Nephron (organoid): ENCODE data around the gene SH3TC2.

Experiments used
- H3K27ac Mint-ChIP-seq, 3 experiments: 2 replicates each; pipeline ENCODE4 v1.8.0; 2020; ENCODE audit warnings: mixed read lengths in 3 of 3, mild to moderate bottlenecking in 2 of 3, moderate library complexity in 1 of 3
- H3K27me3 Mint-ChIP-seq: 2 replicates; pipeline ENCODE4 v1.8.0; 2021; ENCODE audit warnings: low read depth, mild to moderate bottlenecking, moderate library complexity, mixed read lengths
- H3K36me3 Mint-ChIP-seq: 2 replicates; pipeline ENCODE4 v1.8.0; 2020; ENCODE audit warnings: low read depth, mixed read lengths
- H3K4me1 Mint-ChIP-seq: 2 replicates; pipeline ENCODE4 v1.8.0; 2020; ENCODE audit warnings: mixed read lengths
- H3K4me3 Mint-ChIP-seq, 3 experiments: 2 replicates each; pipeline ENCODE4 v1.8.0; 2020; ENCODE audit warnings: mild to moderate bottlenecking in 3 of 3, mixed read lengths in 3 of 3, moderate library complexity in 2 of 3
- H3K9me3 Mint-ChIP-seq: 2 replicates; pipeline ENCODE4 v1.8.0; 2020; ENCODE audit warnings: mixed read lengths
- TF ChIP-seq, protein P1 (sequence below), 3 experiments: fragments of 200-600 bp; sonication (generic); IDR thresholded peaks; one replicate each; pipeline ENCODE4 v1.5.0; 2021; ENCODE audit warnings: antibody characterized with exemption in 3 of 3; ENCODE audit not compliant: unreplicated experiment in 3 of 3

The SH3TC2 gene

DNA sequence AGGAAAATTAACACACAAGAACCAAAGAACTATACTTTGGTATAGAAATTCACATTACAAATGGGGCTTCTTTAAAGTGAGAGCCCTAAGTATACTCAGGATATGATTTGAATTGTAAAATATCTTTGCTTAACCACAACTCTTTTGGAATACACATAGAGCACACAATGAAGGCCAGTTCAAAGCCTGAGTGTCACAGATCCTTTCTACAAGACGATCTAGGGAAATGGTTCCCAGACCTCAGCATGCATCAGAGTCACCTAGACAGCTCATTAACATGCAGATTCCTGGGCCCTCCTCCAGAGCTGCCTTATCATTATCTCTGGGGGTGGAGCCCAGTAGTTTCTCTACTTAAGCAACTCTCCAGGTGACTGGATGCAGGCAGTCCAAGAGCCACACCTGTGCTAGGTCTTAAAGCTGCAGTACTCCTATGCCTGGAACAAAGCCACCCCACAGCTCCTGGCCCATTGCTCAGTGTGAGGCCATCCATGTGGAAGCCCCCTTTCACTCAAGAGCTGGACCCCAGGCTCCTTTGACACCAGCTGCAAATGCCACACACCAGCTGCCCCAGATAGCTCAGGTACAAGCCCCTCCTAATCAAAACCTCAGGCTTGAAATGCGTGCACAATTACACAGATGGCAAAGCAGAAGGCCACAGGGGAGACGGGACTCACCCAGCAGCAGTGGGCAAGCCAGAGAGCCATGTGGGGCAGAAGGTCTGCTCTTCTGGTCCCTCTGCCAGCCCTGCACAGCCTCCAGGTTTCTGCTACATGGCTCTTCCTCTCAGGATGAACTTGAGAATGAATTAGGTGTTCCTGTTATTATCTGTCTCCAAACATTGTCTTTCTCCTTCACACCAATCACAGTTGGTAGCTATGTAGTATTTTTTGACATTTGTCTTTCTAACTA lies 106.1 kb downstream of the SH3TC2 start:
- no peaks in the 10 kb centered on the region for H3K36me3 Mint-ChIP-seq
- H3K4me3 Mint-ChIP-seq: no peak overlapping the region
- no peaks in the 10 kb centered on the region for H3K9me3 Mint-ChIP-seq
- TF ChIP-seq, protein P1, sequence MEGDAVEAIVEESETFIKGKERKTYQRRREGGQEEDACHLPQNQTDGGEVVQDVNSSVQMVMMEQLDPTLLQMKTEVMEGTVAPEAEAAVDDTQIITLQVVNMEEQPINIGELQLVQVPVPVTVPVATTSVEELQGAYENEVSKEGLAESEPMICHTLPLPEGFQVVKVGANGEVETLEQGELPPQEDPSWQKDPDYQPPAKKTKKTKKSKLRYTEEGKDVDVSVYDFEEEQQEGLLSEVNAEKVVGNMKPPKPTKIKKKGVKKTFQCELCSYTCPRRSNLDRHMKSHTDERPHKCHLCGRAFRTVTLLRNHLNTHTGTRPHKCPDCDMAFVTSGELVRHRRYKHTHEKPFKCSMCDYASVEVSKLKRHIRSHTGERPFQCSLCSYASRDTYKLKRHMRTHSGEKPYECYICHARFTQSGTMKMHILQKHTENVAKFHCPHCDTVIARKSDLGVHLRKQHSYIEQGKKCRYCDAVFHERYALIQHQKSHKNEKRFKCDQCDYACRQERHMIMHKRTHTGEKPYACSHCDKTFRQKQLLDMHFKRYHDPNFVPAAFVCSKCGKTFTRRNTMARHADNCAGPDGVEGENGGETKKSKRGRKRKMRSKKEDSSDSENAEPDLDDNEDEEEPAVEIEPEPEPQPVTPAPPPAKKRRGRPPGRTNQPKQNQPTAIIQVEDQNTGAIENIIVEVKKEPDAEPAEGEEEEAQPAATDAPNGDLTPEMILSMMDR (IDR thresholded peaks at IDR 0.05; ENCODE audit: unreplicated experiment in 3 of 3): no peak
- H3K4me1 Mint-ChIP-seq: no peaks in the 10 kb centered on the region
- peaks cover 23% of the 10 kb centered on the region for H3K27me3 Mint-ChIP-seq
- no peak overlapping the region for H3K27ac Mint-ChIP-seq
